Measurements from ENCODE around the gene TREM1. TPM values are rescaled to one million over a fixed set of nuclear protein-coding genes. Genes with fewer than 3 reads are reported as not detected.

The TREM1 gene
- total RNA-seq, 1 donor from 2014 or later = 0.38 TPM

DNA sequence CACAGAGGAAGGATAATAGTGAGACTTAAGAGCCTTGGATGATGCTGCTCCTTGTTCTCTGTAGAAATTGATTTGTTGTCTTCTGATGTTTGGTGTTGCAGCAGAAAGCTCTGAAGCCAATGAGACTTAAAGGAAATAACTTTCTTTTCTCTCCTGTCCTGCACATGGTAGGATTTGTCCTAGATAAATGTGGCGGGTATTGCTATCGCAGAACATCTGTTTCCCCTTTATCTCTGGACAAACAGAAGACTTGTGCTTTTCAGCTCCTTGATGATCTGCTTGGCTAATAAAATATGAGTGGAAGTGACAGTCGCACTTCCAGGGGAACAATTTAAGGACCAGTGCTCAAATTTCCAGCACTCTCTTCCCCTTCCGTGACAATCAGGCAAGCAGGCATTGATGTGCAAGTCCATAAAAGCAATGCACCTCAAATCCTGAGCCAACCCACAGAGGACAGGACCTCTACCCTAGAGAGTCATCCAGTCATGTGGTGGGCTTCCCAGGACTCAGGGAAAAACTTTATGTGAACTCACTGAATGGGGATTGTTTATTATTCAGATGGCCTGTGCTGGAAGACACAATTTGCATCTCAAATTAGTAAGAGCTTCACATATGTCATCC, 39.1 kb upstream of the TREM1 start:
- no peaks in the 10 kb centered on the region for H3K36me3 Mint-ChIP-seq (ENCODE audit: low read depth, unreplicated experiment)
- no peak overlapping the region for H3K27ac Mint-ChIP-seq (ENCODE audit: unreplicated experiment)
- H3K4me3 Mint-ChIP-seq (ENCODE audit: unreplicated experiment) = no peak overlapping the region
- peaks cover 2% of the 10 kb centered on the region for H3K27me3 Mint-ChIP-seq (ENCODE audit: unreplicated experiment)
- TF ChIP-seq, protein P1, sequence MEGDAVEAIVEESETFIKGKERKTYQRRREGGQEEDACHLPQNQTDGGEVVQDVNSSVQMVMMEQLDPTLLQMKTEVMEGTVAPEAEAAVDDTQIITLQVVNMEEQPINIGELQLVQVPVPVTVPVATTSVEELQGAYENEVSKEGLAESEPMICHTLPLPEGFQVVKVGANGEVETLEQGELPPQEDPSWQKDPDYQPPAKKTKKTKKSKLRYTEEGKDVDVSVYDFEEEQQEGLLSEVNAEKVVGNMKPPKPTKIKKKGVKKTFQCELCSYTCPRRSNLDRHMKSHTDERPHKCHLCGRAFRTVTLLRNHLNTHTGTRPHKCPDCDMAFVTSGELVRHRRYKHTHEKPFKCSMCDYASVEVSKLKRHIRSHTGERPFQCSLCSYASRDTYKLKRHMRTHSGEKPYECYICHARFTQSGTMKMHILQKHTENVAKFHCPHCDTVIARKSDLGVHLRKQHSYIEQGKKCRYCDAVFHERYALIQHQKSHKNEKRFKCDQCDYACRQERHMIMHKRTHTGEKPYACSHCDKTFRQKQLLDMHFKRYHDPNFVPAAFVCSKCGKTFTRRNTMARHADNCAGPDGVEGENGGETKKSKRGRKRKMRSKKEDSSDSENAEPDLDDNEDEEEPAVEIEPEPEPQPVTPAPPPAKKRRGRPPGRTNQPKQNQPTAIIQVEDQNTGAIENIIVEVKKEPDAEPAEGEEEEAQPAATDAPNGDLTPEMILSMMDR (IDR thresholded peaks at IDR 0.05; ENCODE audit: unreplicated experiment) = no peak
- H3K4me1 Mint-ChIP-seq (ENCODE audit: unreplicated experiment) = peaks cover 8% of the 10 kb centered on the region
- DNase-seq (ENCODE audit: low spot score) = no peak
- no peaks in the 10 kb centered on the region for H3K9me3 Mint-ChIP-seq (ENCODE audit: unreplicated experiment)

DNA sequence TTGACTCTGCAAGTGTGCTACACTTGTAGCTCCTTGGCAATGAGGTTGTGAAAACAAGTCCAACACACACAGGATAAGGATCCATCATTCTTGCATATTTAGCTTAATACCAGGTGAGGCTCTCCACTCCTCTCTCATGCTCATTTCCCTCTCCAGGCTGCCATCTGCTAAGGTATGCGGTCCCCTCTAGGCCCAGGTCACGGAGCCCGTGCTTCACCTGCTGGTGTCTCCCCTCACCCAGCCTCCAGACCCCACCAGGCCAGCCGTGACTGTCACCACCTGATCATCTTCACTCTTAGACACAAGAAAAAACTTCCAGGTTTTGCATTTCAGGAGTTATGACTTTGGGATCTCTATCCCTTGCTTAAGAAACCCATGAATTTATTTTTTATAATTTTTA, 34.7 kb upstream of the TREM1 start:
- no peak for DNase-seq (ENCODE audit: low spot score)
- Mint-ChIP-seq H3K27me3 (ENCODE audit: unreplicated experiment) (peaks cover 4% of the 10 kb centered on the region), H3K36me3 (ENCODE audit: low read depth, unreplicated experiment) (no peaks in the 10 kb centered on the region), H3K4me3 (ENCODE audit: unreplicated experiment) (no peak overlapping the region), H3K27ac (ENCODE audit: unreplicated experiment) (no peak overlapping the region), H3K9me3 (ENCODE audit: unreplicated experiment) (no peaks in the 10 kb centered on the region), H3K4me1 (ENCODE audit: unreplicated experiment) (peaks cover 26% of the 10 kb centered on the region)
- TF ChIP-seq, protein P1 (IDR thresholded peaks at IDR 0.05; ENCODE audit: unreplicated experiment) = no peak

DNA sequence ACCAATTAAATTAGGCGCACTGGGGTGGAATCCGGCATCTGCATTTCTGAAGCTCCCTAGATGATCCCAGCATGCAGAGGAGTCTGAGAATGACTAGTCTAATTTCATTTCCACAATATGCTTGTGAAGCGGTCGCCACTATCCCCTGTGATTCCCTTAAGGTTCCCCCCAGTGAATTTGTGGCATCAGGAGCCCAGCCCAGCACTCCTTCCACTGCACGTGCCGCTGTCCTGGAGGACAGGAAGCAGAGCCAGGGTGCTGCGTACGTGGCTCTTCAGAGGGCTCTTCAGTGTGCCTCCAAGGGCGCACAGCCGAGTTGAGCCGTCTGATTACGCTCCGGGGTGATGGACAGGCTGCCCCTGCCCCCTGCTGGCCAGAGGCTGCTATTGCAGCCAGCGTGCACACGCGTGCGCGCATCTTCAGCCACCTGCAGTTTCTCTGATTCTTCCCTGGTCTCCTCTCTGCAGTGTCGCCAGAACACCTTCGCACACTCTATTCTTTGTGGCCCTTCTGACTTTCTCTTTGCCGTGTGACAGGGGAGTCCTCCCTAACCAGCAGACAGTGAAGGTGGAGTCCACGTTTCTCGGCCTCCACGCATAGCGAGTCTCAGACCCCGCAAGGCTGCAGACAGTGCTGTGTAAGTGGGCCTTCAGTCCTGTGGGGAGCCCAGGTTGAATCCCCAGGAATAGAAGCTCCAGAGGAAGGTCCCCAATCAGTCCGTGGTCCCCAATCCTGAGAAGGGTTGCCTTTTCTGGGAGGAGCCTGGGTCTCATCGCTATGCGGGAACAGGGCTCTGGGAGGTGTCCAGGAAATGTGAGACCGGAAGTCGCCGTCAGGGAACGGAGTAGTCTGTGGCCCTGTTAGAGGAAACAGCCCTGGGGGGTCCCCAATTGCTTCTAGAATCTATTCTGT, 32.4 kb upstream of the TREM1 start:
- no peaks in the 10 kb centered on the region for H3K36me3 Mint-ChIP-seq (ENCODE audit: low read depth, unreplicated experiment)
- peak; percentile 86 for DNase-seq (ENCODE audit: low spot score)
- peaks cover 4% of the 10 kb centered on the region for H3K27me3 Mint-ChIP-seq (ENCODE audit: unreplicated experiment)
- H3K27ac Mint-ChIP-seq (ENCODE audit: unreplicated experiment) = peak overlapping the region; percentile 79
- TF ChIP-seq, protein P1 (IDR thresholded peaks at IDR 0.05; ENCODE audit: unreplicated experiment) = peak; percentile 100
- H3K4me3 Mint-ChIP-seq (ENCODE audit: unreplicated experiment) = no peak overlapping the region
- peaks cover 18% of the 10 kb centered on the region for H3K4me1 Mint-ChIP-seq (ENCODE audit: unreplicated experiment)
- H3K9me3 Mint-ChIP-seq (ENCODE audit: unreplicated experiment) = no peaks in the 10 kb centered on the region

DNA sequence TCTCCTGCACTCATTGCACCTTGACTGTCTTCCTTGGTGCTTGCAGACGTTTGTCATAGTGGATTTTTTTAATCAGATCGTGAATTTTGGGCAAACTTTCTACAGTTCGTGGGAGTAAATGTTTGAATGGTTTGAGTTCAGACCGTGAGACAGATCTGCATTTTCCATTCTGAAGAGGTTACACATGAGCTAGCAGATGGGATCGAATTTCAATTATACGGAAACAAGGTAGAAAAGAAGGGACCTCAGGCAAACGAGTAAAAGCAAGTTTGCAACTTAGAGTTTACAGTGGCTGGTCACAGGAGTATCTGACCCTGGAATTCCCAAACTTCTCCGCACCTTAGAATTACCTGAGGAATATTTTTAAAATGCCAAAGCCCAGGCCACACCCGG, 31.8 kb upstream of the TREM1 start:
- no peak overlapping the region for H3K27ac Mint-ChIP-seq (ENCODE audit: unreplicated experiment)
- TF ChIP-seq, protein P1 (IDR thresholded peaks at IDR 0.05; ENCODE audit: unreplicated experiment) = no peak
- H3K4me3 Mint-ChIP-seq (ENCODE audit: unreplicated experiment) = no peak overlapping the region
- H3K9me3 Mint-ChIP-seq (ENCODE audit: unreplicated experiment) = no peaks in the 10 kb centered on the region
- H3K27me3 Mint-ChIP-seq (ENCODE audit: unreplicated experiment) = peaks cover 4% of the 10 kb centered on the region
- H3K4me1 Mint-ChIP-seq (ENCODE audit: unreplicated experiment) = peaks cover 18% of the 10 kb centered on the region
- no peaks in the 10 kb centered on the region for H3K36me3 Mint-ChIP-seq (ENCODE audit: low read depth, unreplicated experiment)
- DNase-seq (ENCODE audit: low spot score) = no peak

All from endothelial cell (in vitro differentiated cells).